CD1c-positive myeloid dendritic cell (primary cell): ENCODE results near the gene HAND2.

Experiments
- DNase-seq: peaks from one replicate; pipeline ENCODE4 v3.0.0-alpha.2; 2016; ENCODE audit errors: extremely low spot score

Gene HAND2

DNA sequence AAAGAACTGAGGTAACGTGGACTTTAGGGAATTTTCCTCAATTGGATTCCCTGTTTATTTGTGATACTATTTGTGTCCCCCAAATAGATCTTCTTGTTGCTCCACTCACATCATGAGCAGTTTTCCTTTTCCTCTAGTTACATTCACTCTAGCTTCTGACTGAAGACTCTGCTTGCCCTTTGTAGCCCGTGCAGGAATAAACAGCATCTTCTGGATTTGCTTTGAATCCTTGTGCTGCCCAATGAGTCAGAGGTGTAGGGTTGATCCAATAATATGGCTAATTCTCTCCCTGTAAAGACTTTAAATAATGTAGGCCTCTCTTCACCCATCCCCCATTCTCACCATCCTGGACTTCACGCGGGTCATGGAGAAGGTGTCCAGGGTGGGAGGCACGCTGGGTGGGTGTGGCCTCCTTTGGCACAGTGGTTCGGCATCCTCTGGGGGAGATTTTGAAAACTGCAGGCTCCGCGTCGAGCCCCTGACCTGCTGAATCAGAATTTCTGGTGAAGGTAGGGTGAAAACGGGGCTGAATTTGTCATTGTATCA lies 9.0 kb downstream of the HAND2 start:
- DNase-seq: no peak

DNA sequence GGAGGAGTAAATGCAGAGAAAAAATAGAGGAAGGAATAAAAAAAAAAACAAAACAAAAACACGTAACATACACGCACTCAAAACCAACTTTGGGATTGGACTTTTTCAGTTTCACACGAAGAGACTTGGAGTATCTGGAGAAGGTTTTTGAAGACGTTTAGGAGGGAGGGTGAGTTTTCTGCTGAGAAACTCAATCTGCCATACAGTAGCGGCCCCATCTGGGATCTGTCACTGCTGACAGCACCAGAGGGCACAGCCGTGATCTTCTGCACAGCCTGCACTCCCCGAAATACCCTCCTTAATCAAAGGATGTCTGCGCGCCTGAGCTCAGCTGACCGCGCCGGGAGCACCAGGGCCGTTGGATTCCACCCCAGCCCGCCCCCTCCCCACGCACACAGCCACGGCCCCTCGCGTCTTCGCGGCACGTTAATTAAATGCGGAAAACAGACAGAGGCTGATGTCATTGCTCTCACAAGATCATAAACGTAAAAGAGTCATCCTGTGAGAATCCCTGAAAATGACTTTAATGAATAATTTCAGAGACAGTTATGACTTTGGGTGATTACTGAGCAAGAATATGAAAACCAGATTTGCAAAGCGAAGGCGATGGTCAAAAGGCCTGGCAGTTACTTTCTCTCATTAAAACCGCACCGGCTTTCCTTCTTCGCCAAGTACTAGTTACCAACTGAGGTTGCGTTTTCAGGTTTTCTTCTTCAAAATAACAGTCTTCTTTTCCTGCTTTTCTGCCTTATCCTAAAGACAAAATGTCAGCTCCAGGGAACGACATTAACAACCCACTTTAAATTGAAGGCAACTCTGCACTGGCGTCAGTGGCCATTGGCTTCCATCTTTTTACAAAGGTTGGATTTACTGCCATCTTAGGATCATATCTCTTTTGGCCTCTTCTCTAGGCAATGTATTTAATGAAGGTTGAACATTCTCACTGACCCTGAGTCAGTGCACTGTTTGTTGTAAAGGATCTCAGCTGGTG lies 10.6 kb downstream of the HAND2 start:
- DNase-seq: no peak

DNA sequence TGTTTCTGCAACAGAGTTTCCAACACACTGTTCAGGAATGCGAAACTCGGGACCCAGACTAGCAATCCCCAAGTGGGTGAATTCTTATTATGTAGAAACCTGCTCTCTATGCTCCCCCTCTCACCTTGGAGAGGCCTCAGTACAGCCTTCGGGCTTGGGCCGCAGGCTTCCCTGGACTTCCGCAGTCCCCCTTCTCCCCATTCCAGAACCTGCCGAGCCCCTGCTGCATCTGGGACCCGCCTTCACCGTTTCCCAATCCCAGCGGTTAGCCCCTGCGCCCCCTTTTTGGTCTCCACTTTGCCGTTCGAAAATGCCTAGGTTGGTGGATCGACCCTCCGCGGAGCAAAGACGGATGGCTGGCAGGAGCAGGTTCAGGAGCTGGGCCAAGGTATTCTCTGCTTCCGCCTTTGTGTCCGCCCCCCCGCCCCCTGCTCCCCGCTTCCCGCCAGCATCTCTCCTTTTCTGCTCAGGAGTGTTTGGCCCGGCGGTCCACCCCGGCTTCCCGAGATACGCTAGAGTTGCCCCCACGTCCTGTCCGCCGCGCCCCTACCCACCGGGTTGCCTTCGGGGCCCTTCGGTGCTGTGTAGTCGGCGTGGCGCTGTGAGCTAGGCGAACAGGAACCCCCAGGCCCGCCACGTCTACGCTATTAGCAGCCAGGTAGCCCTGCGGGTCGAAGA lies 11.5 kb downstream of the HAND2 start:
- DNase-seq: no peak

DNA sequence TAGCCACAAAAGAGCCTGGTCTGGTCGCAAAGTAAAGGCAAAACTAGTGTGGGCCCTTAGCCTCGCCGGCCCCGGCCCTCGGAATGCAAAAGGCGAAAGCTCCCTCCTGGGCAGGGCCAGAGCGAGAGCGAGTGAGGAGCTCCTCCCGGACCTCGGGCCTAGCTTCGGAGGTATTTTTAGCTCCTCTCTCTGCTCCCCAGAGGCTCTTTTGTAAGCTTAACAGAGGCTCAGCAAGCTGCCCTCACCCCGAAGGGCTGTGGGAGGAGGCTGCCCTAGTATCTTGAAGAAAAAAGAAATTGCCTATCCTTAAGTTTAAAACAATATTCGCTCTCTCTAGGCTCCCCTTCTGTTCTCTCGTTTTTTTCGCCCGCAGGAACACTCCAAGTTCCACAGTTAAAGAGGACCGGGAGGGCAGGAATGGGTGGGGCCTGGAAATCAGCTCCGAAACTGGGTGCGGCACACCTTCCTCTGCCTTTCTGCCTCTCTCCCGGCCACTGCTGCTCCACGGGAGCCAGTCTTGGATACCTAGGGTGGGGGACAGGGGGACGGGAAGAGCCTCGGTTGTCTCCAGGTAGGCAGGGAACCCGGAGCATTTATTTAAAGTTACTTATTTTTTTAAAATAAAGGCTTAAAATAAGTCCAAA lies 12.1 kb downstream of the HAND2 start:
- DNase-seq: no peak

DNA sequence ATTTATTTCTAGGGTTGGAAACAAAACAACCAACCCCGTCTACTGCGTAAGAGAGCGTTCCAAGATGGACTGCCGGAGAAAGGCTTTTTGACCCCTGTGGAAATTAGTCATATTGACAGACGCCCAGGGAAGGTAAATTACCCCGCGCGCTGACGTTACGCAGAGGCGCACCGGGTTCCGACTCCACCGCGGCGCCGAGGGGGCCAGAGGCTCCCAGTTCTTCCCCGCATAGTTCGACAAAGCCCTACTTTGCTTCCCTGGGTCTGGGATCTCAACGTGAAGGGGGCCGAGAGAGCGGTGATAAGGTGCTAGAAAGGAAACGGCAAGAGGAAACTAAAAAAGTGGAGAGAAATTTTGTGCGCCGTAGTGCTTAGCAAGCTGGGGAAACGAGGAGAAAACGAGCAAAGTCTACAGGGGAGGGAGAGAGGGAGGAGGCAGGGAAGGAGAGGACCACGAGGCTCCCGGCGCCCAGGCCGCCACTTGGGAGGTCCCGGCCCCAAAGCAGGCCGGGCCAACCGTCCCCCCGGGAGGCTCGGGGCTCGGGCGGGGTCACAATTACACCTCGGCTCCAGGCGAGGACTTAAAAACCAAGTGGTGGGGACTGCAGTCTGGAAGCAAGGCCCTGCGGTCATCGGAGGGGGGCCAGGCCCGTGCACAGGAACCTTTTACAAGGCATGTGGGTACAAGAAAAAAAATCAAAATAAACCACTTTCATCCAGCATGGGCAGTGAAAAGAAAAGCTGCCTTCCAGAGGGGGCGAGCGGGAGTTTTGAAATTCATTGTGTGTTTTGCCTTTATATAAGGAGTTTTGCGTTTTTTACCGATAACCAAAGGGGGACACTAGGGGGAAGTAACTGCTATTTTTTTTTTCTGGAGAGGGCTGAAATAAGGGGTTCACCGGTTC lies 13.2 kb downstream of the HAND2 start:
- DNase-seq: no peak

DNA sequence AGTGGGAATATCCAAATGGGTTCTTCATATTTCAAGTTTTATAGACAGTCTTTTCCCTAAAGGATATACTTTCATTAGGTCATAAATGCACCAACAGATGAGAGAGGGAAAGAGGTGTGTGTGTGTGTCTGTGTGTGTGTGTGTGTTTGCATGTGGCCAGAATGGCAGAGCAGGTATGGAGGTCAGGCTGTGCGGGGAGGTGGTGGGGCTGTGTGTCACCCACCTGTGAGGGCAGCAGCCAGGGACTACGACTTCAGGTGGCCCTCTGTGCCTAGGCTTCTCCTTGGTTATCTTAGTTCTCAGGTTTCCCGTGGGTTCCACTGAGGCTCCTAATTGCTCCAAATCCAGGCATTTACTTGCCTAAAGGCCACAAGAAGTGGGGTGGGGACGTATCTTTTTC lies 14.6 kb downstream of the HAND2 start:
- no peak for DNase-seq

DNA sequence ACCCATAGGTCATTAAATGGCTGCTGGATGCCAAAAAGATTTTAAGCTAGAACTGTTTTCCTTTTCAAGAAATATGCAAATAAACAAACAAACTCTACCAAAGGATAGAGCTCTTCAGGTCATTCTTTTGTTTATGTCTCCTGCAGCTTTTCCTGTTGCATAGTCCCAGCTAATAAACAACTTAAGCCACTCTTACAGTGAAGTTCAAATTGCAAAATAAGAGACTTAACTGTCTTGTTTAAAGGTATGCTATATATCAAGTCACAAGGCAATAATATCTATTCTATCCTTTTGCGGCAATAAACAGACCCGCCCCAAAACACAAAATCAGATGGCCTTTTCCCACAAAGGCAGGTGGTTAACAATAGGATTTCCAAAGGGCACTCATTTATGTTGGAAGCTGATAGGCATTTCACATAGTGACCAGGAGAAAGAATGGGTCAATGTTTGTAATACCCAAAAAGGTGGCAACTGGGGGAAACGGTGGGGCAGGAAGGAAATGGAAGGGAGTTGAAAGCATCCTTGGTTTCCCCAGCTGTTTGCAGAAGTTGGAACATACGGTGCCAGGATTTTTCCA lies 15.3 kb downstream of the HAND2 start:
- no peak for DNase-seq

DNA sequence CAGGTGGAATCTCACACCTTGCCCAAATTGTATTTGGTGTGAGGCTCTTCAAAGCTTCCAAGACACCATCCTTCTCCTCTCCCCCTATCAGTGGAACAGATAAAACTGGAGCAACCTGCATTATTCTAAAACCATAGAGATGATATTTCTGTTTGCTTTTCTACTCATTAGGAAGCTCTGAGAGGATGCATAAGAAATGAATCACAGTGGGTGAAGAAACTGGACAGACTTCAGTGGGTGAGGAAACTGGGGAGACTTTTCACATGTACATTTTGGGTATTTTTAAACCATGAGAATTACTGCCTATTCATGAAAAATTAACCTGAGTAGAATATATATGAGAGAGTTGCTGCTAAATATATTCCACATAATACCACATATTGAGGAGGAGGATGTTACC lies 16.4 kb downstream of the HAND2 start:
- no peak for DNase-seq

DNA sequence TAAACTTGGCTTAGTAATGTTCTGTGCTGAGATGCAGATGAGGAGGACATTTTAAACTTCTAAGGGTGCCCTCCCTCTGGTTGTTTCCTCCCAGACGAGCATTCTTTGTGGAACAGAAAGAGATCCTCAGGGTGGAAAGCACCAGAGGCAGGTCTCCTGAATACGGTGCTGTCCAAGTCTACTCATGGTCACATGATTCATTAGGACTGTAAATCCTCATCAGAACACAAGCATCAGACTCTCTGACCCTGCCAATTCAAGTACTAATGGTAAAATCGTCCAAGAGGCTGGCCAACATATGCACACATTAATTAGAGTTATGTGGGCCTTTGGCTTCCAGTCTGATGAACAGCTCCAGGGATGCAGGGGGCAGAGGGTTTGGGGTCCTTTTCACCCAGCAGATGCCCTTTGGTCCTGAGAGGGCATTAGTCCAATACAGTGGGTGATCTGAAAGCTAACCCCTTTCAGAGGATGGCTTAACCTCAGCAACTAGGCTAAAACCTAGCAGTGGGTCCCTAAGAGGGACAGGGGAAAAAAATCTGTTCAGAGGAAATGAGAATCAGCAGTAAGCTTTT lies 18.2 kb downstream of the HAND2 start:
- DNase-seq: no peak

DNA sequence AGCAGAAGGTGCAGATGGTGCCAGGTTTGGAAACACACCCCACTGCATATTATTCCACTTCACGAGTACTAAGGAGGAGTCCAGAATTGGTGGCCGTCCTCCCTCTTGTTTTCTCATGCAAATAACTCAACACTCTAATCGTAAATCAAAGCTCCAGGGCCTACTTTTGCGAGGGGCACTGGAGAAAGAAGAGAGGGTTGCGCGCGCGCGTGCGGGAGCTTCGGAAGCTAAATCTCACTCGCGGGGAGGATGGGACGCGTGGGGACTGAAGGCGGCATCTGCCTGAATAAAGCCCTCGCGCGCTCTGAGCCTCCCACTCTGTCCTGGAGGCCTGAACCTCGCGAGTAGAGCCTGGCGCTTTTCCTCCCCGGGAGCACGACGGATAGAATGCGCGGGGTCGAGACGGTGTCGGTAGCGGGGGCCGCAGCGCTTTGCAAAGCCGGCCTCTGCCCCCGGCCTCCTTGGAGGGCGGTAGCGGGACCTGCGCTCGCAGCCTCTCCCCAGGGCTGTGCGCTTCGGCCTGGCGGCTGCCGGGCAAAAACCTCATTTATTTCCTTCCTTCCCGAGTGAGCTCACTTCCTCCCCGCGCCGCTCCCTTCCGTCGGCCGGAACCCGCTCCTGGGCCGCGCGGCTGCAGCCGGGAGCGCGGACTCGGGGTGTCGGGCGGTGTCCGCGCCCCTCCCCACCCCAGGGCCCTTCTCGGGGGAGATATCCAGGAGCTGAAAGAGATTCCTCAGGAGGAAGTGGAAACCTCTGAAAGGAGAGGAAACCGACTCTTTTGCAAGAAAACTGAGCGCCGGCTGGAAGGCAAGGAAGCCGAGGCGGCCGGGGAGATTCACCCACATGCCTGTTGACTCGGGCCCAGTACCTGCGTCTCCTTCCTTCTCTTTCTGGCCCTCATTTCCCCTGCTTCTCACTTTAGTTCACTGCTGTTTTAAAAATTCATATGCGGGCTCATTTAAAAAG lies 20.7 kb downstream of the HAND2 start:
- DNase-seq: peak; percentile 29

DNA sequence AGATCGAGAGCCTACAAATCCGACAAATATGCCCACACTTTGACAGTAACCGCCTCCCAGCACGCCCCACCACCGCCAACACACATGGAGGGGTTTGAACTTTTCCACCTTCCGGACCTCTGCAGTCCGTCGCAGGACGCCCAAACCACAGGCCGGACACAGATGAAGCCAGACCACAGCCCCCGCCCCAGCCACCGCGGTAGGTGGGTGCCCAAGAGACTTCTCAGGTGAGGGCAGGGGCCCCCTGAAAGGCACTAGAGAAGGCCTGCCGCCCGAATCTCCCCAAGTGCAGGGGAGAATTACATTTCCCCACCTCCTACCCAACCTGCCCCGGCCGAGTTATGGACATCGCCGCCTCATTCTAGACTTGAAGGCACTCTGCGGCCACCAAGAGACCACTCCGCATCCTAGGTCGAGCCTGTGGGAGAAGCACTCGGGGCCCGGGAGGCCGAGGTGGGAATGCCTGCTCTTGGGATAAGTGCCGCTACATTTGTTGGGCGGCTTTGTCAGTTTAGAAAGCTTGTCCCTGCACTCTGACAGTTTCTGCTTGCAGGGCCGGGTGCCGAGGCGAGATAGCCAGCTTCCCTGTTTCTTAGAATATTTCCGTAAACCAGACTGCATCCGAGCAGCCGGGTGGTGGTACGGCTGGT lies 21.5 kb downstream of the HAND2 start:
- DNase-seq: no peak

DNA sequence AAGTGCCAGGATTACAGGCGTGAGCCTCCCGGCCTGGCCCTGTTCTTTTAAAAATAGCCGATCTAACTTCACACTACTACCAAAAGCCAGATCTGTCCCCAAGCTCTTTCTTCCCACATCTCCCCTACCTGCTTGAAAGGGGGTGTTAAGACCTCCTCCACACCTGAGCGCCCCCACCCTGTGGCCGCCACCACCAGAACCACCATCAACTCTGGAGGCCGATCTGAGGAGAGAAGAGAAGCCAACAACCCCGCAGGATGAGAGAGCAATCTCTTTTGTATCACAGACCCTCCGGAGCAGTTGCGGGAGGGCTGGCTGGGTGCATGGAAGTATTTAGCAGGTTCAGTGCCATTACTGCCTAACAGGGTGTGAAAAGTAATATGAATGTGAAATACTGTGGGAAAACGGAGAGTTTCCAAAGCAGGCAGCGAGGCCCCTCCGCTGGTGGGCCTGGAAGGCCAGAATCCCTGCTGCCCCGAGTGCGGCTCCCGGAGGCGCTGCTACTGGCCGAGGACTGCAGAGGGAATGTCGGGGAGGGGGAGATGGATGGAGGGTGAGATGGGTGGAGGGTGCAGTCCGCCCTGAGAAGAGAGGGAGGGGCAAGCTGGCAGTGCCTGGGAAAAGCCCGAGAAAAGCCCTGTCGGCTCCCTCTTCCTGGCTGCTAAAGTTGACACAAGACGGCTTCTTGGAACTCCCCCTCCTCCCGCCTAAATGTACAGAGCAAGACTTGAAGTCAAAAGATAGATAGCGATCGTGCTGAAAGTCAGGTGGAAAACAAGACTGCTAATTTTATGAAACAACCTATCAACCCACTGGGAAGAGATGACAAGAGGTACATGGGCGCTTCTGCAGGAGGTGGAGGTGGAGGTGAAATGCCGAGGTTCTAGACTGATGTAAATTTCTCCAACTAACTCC lies 22.3 kb downstream of the HAND2 start:
- no peak for DNase-seq

DNA sequence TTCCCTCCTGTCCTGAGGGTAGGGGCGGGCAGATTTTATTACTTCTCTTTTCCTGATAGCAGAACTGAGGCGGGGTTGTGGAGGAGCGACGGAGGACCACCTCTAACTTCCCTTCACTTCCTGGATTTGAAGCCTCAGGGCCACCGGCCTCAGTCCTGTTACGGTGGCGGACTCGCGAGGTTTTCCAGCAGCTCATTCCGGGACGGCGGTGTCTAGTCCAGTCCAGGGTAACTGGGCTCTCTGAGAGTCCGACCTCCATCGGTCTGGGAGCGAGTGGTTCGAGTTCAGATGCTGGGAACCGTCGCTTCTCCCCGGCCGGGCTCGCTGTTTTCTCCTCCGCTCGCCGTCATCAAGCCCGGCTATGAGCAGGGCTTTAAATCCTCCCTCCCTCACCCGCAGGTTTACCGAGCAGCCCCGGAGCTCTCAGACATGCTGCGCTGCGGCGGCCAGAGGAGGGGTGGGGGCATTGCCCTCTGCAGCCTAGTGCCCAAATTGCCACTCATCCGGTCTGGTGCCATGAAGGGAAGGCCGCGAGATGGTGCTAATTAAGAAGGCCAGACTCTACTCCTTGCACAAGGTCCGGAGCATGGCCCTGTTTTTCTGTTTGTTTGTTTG lies 23.3 kb downstream of the HAND2 start:
- peak; percentile 59 for DNase-seq

DNA sequence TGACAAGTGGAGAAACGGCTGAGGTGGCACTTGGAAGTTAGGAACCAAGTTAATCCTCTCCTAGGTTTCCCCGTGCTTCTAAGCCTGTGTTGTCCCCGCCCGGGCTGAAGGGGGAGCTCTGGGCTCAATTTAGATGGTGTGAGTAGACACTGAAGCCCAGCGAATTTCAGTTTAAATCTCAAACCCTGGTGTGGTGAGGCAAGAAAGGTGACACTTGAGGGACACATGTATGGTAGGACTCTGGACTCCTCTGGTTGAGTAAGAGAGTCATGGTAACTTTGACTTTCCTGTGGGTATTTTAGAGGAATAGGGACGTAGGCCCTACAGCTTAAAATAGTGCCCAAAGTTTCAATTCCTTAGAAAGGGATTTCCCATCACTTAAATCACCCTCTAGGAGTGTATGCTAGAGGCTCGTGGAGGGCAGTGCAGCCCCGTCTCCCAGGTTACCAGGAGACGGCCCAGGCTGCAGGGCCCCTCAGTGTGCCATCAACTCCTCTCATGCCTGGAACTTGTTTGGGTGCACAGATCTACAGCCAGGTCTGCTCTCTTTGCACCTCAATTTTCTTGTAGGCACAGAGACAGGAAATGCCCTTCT lies 24.0 kb downstream of the HAND2 start:
- peak; percentile 60 for DNase-seq

DNA sequence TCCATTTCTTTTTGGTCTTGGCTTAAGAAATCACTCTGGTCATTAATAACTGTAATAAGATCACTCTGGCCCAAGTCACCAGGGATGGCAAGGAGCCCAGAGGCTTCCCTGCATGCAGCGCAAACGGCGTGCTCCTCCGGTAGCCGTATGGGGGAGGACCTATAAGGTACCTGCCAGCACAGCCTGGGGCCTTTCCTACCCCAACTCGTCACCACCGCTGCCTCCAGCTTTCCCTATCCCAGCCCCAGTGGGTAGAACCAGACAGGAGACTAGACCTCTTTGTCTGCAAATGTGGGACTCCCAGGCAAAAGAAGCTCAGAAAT lies 25.9 kb downstream of the HAND2 start:
- no peak for DNase-seq

DNA sequence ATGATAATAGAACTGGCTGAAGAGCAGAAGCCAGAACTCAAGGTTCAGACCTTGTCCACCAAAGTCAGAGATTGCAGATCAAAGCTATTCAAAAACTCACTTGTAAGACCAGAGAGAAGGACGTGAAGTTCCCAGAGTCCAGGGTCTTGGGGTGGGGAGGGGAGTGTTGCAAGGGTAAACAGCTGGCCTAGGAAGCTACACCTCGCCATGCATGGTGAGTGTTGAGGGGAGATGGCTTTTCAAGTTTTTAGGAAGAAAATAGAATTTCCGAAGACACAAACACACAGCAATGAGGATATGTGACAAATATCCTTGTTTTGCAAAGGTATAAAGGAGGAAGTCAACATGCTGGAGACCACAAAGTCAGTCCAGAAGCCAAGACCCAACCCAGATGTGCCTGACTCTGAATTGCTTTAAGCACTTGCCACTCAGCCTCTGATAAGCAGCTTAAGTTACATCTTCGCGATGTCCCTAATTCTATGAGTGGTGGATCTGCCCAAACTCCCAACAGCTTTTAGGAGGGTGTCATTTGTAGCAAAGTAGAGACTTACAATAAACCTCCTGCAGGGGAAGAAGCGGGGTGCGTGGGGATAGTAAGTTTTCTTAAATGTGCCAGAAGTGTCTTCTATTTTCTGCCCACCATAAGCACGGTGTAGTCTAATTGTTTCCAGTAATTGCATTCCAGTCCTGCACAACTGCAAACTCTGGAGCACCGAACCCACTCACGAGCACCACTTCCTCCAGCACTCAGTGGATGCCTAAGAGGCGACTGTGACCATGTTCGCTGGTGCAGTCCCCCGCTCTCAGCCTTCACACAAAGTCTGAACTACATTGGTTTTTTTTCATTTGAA lies 26.5 kb downstream of the HAND2 start:
- no peak for DNase-seq
